HepG2 (cell line): ENCODE results near the gene ISLR.

Experiments
- CREM ChIP-seq, 2 experiments: sonication (generic) in 1 of 2; formaldehyde crosslinking in 1 of 2; IDR thresholded peaks; 2 replicates each; pipeline versions ENCODE4 v1.4.0 to v1.6.1; 2016 to 2020; ENCODE audit warnings: antibody characterized with exemption in 1 of 2, mild to moderate bottlenecking in 1 of 2, missing genetic modification reagents in 1 of 2
- MYC ChIP-seq: sonication (generic); formaldehyde crosslinking; IDR thresholded peaks from 2 replicates; pipeline ENCODE4 v1.9.0; 2021; ENCODE audit warnings: missing genetic modification reagents, borderline replicate concordance
- SP1 ChIP-seq, 2 experiments: fragments of 450-650 bp in 1 of 2; sonication (generic) in 1 of 2; formaldehyde crosslinking in 1 of 2; IDR thresholded peaks; 2 replicates each; pipeline versions ENCODE4 v1.4.0 to v1.6.1; 2016 to 2020; ENCODE audit warnings: missing genetic modification reagents in 1 of 2
- TOE1 ChIP-seq: sonication (generic); formaldehyde crosslinking; IDR thresholded peaks from 2 replicates; pipeline ENCODE4 v1.4.0; 2020; ENCODE audit warnings: mild to moderate bottlenecking, missing genetic modification reagents

DNA sequence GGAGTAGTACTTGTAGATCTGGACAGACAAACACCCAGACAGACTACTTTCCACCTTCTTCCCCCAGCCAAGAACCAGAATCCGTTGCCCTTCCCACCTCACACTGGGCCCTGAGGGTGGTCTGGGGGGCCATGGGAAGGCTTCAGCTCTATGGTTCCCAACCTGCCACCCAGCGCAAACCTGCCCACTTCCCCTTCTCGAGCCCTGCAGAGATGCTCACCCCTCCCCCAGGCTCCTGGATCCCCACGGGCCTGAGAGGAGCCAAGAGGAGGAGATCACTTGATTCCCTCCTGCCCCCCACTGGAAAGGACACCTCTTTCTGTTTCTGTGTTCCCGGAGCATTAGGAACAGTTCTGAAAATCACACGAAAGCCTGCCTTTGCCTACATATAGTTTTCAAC lies 20.4 kb downstream of the ISLR start:
- TF ChIP-seq TOE1: no peak
- no peak for TF ChIP-seq MYC (CRISPR knock-in tag)
- TF ChIP-seq CREM (IDR thresholded peaks at IDR 0.05): no peak
- no peak for TF ChIP-seq CREM (CRISPR knock-in tag; IDR thresholded peaks at IDR 0.05)
- TF ChIP-seq SP1 (IDR thresholded peaks at IDR 0.05): no peak
- TF ChIP-seq SP1 (CRISPR knock-in tag; IDR thresholded peaks at IDR 0.05): no peak
